Neuronal stem cell (in vitro differentiated cells): Measurements from ENCODE around the gene SIGLEC6.

Experiments
- DNase-seq: peaks from one replicate; pipeline ENCODE4 v3.0.0-alpha.2; 2013; ENCODE audit warnings: low spot score
- H2AFZ ChIP-seq: one replicate; pipeline ENCODE4 v1.6.1; 2013; ENCODE audit warnings: mild to moderate bottlenecking, low read length, inconsistent platforms
- H2AK5ac ChIP-seq: 2 replicates; pipeline ENCODE4 v1.6.1; 2013; ENCODE audit warnings: low read depth, mild to moderate bottlenecking, inconsistent platforms, low read length, moderate library complexity, mixed read lengths
- H2BK120ac ChIP-seq: 2 replicates; pipeline ENCODE4 v1.6.1; 2013; ENCODE audit warnings: low read depth, mild to moderate bottlenecking, inconsistent platforms, low read length, moderate library complexity, mixed read lengths
- H2BK12ac ChIP-seq: one replicate; pipeline ENCODE4 v1.6.1; 2013; ENCODE audit warnings: low read length, inconsistent platforms
- H2BK15ac ChIP-seq: 2 replicates; pipeline ENCODE4 v1.6.1; 2013; ENCODE audit warnings: mild to moderate bottlenecking, low read length, inconsistent platforms, mixed read lengths
- H2BK5ac ChIP-seq: one replicate; pipeline ENCODE4 v1.6.1; 2013; ENCODE audit warnings: inconsistent platforms, mild to moderate bottlenecking, low read length, moderate library complexity
- H3K14ac ChIP-seq: one replicate; pipeline ENCODE4 v1.6.1; 2013; ENCODE audit warnings: low read length, inconsistent platforms
- H3K18ac ChIP-seq: 2 replicates; pipeline ENCODE4 v1.6.1; 2013; ENCODE audit warnings: low read length, inconsistent platforms
- H3K23ac ChIP-seq: 2 replicates; pipeline ENCODE4 v1.6.1; 2013; ENCODE audit warnings: low read depth, mild to moderate bottlenecking, mixed read lengths, low read length, inconsistent platforms; ENCODE audit not compliant: poor library complexity
- H3K27ac ChIP-seq: replicated peaks from 3 replicates; pipeline ENCODE4 v1.5.1; 2013; ENCODE audit warnings: low read length, inconsistent platforms
- H3K27me3 ChIP-seq, 3 experiments: 2 replicates each; pipeline ENCODE4 v1.6.1; 2013; ENCODE audit warnings: low read length in 3 of 3, mild to moderate bottlenecking in 2 of 3, inconsistent platforms in 1 of 3, low read depth in 1 of 3, mixed read lengths in 1 of 3, moderate library complexity in 1 of 3; ENCODE audit not compliant: control insufficient read depth in 3 of 3, insufficient read depth in 3 of 3
- H3K36me3 ChIP-seq, 2 donors: replicated peaks in 1 of 2; 2 replicates each; pipeline ENCODE4 v1.6.1; 2013; ENCODE audit warnings: low read length in 2 of 2; ENCODE audit not compliant: control insufficient read depth in 2 of 2, insufficient read depth in 2 of 2
- H3K4ac ChIP-seq: 2 replicates; pipeline ENCODE4 v1.6.1; 2013; ENCODE audit warnings: inconsistent platforms, mild to moderate bottlenecking, low read length, moderate library complexity
- H3K4me1 ChIP-seq, 2 donors: 1 replicate in 1 of 2; 2 replicates in 1 of 2; pipeline ENCODE4 v1.6.1; 2013; ENCODE audit warnings: low read length in 2 of 2, low read depth in 1 of 2; ENCODE audit not compliant: control insufficient read depth in 2 of 2, insufficient read depth in 1 of 2
- H3K4me2 ChIP-seq: one replicate; pipeline ENCODE4 v1.6.1; 2013; ENCODE audit warnings: mild to moderate bottlenecking, low read length, inconsistent platforms; ENCODE audit not compliant: insufficient read depth, poor library complexity, severe bottlenecking
- H3K4me3 ChIP-seq, 2 donors: 2 replicates each; pipeline ENCODE4 v1.5.1; 2013; ENCODE audit warnings: low read length in 2 of 2, mild to moderate bottlenecking in 2 of 2, inconsistent platforms in 1 of 2, moderate library complexity in 1 of 2
- H3K79me1 ChIP-seq: one replicate; pipeline ENCODE4 v1.6.1; 2013; ENCODE audit warnings: low read depth, mild to moderate bottlenecking, inconsistent platforms, low read length, moderate library complexity
- H3K9ac ChIP-seq: one replicate; pipeline ENCODE4 v1.6.1; 2013; ENCODE audit warnings: mild to moderate bottlenecking, low read depth, low read length, inconsistent platforms; ENCODE audit not compliant: poor library complexity
- H3K9me3 ChIP-seq, 2 donors: replicated peaks in 1 of 2; 2 replicates each; pipeline versions ENCODE3 to v1.6.1; 2013; ENCODE audit warnings: low read length in 2 of 2, mild to moderate bottlenecking in 2 of 2, inconsistent platforms in 1 of 2, low read depth in 1 of 2, mixed read lengths in 1 of 2, moderate library complexity in 1 of 2; ENCODE audit not compliant: control insufficient read depth in 2 of 2, insufficient read depth in 1 of 2
- H4K8ac ChIP-seq: one replicate; pipeline ENCODE4 v1.6.1; 2013; ENCODE audit warnings: low read depth, mild to moderate bottlenecking, inconsistent platforms, low read length, moderate library complexity
- H4K91ac ChIP-seq: one replicate; pipeline ENCODE4 v1.6.1; 2013; ENCODE audit warnings: low read length, low read depth, mild to moderate bottlenecking, inconsistent platforms; ENCODE audit not compliant: poor library complexity
- WGBS, 2 donors: extraction: QIAGEN DNeasy Blood & Tissue Kit; methylation state at CpG; one replicate each; pipeline ENCODE4 v1.1.7; 2013; ENCODE audit warnings: missing lambda C conversion rate in 2 of 2, mixed read lengths in 1 of 2; ENCODE audit not compliant: insufficient read length in 2 of 2, insufficient replicate concordance in 1 of 2; ENCODE audit errors: extremely low coverage in 2 of 2; 5-methylcytosine and 5-hydroxymethylcytosine counted together

Gene SIGLEC6

DNA sequence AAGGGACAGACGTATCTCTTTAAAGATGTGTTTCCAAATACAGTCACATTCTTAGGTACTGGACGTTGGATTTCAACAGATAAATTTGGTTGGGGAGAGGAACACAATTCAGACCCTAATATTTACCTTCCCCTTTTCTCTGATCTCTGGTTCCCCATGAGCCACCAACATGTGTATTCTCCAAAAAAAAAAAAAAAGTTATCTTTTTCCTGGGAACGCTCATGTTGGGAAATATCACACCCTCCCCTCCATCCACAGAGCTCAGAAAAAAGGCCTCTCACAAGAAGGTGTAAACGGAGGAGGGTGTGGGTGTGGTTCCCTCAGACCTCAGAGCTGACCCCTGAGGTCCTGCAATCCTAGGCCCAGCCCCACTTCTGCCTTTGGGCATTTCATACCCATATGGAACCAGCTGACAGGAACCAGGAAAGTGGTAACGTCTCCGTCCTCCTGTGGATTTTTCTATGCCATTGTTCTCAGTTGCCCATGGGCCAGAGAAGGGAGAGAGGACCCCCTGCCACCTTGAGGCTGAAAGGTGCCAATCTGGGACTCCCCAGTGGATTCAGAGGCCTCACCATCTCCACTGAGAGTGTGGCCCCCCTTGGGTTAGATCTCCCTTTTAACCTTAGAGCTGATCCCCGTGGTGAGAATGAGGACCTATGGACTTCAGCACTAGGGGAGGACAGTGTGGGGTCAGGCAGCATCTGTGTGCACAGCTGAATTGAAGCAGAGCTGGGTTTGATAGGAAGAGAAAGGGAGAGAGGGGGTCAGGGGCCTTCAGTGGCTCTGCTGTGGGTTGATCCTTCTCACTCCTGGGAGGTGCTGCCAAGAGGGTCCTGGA lies 21.4 kb downstream of the SIGLEC6 start:
- no peak overlapping the region for H3K14ac ChIP-seq
- H2AK5ac ChIP-seq = no peak overlapping the region
- no peak overlapping the region for H2BK15ac ChIP-seq
- H4K8ac ChIP-seq = no peak overlapping the region
- no peak overlapping the region for H2BK120ac ChIP-seq
- no peak overlapping the region for H3K27ac ChIP-seq
- no peak overlapping the region for H3K4me3 ChIP-seq
- DNase-seq = no peak
- H3K4me2 ChIP-seq = no peak overlapping the region
- no peaks in the 10 kb centered on the region for H3K79me1 ChIP-seq
- no peak overlapping the region for H2BK12ac ChIP-seq
- no peak overlapping the region for H2AFZ ChIP-seq
- no peak overlapping the region for H3K23ac ChIP-seq
- H3K4me1 ChIP-seq = no peaks in the 10 kb centered on the region
- H4K91ac ChIP-seq = no peak overlapping the region
- H3K18ac ChIP-seq = no peak overlapping the region
- H3K4ac ChIP-seq = no peak overlapping the region
- H2BK5ac ChIP-seq = no peak overlapping the region
- WGBS, 2 donors = no CpG with 5 or more reads among the region's 7 CpGs
- H3K27me3 ChIP-seq = peaks cover 0 to 22% (median 0%) of the 10 kb centered on the region in 3 experiments
- no peak overlapping the region for H3K9ac ChIP-seq
- peaks cover 0 to 18% of the 10 kb centered on the region in 2 donors for H3K9me3 ChIP-seq
- no peaks in the 10 kb centered on the region for H3K36me3 ChIP-seq

DNA sequence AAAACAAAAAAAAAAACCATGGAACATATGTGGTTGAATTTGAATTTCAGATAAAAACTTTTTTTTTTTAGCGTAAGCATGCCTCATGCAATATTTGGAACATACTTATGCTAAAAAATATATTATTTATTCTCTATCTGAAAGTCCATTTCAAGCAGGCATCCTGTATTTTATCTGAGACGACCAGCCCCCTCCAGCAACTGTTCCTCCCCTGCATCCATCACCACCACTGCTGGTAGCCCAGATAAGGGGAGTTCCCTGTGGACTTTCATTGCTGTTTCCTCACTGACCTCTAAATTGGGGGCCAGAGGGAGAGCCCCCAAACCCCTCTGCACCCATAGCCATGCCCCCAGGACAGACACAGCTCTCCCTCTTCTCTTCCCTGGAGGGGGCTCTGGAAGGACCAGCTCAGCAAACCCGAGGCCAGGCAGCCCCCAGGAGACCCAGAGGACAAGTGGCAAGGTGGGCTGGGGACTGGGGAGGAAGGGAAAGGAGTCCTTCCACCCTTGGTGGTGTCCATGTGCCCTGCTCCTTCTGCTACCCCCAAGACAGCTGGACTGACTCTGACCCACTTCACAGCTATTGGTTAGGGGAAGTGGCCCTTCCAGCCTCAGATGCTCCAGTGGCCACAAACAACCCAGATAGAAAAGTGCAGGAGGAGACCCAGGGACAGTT lies 23.3 kb downstream of the SIGLEC6 start:
- no peak overlapping the region for H3K4me2 ChIP-seq
- no peak overlapping the region for H2BK12ac ChIP-seq
- H3K23ac ChIP-seq = no peak overlapping the region
- H3K36me3 ChIP-seq = no peaks in the 10 kb centered on the region
- WGBS, 2 donors = no CpG with 5 or more reads among the region's 3 CpGs
- no peaks in the 10 kb centered on the region for H3K79me1 ChIP-seq
- peak overlapping the region; percentile 57 for H4K8ac ChIP-seq
- peaks cover 0 to 20% of the 10 kb centered on the region in 2 donors for H3K9me3 ChIP-seq
- no peak overlapping the region for H3K4ac ChIP-seq
- H3K4me1 ChIP-seq = no peaks in the 10 kb centered on the region
- H3K27ac ChIP-seq = no peak overlapping the region
- H3K4me3 ChIP-seq = no peak overlapping the region
- H3K18ac ChIP-seq = no peak overlapping the region
- DNase-seq = no peak
- no peak overlapping the region for H4K91ac ChIP-seq
- peaks cover 0 to 22% (median 0%) of the 10 kb centered on the region in 3 experiments for H3K27me3 ChIP-seq
- H2BK120ac ChIP-seq = no peak overlapping the region
- H2BK15ac ChIP-seq = no peak overlapping the region
- no peak overlapping the region for H2BK5ac ChIP-seq
- H3K9ac ChIP-seq = no peak overlapping the region
- H3K14ac ChIP-seq = no peak overlapping the region
- H2AK5ac ChIP-seq = no peak overlapping the region
- H2AFZ ChIP-seq = no peak overlapping the region

- Histone ChIP-seq H2BK15ac (no peak overlapping the region), H4K8ac (no peak overlapping the region), H3K9me3 (peaks cover 0 to 21% of the 10 kb centered on the region in 2 donors), H3K4me1 (no peaks in the 10 kb centered on the region), H3K4me3 (no peak overlapping the region), H2BK5ac (no peak overlapping the region), H3K79me1 (no peaks in the 10 kb centered on the region), H3K36me3 (no peaks in the 10 kb centered on the region), H3K27ac (no peak overlapping the region), H3K27me3 (peaks cover 0 to 22% (median 0%) of the 10 kb centered on the region in 3 experiments), H3K9ac (no peak overlapping the region), H3K4me2 (no peak overlapping the region), H3K23ac (no peak overlapping the region), H3K4ac (no peak overlapping the region), H2BK120ac (no peak overlapping the region), H3K14ac (no peak overlapping the region), H4K91ac (no peak overlapping the region), H2BK12ac (no peak overlapping the region), H3K18ac (no peak overlapping the region), H2AFZ (no peak overlapping the region), H2AK5ac (no peak overlapping the region)
- no CpG with 5 or more reads among the region's 6 CpGs for WGBS, 2 donors
- no peak for DNase-seq
Observed at GRCh38 chr19:51507640-51508058, 23.8 kb downstream of the SIGLEC6 start.

GRCh38 chr19:51507192-51507591 lies 24.3 kb downstream of the SIGLEC6 start:
- no peak for DNase-seq
- Histone ChIP-seq H2AK5ac (no peak overlapping the region), H4K91ac (no peak overlapping the region), H2BK5ac (no peak overlapping the region), H3K23ac (no peak overlapping the region), H3K4ac (no peak overlapping the region), H3K36me3 (no peaks in the 10 kb centered on the region), H3K9ac (no peak overlapping the region), H3K4me3 (no peak overlapping the region), H3K79me1 (no peaks in the 10 kb centered on the region), H3K27ac (no peak overlapping the region), H2BK12ac (no peak overlapping the region), H3K9me3 (peaks cover 0 to 25% of the 10 kb centered on the region in 2 donors), H3K27me3 (peaks cover 0 to 24% (median 1%) of the 10 kb centered on the region in 3 experiments), H3K4me1 (no peaks in the 10 kb centered on the region), H3K4me2 (no peak overlapping the region), H4K8ac (no peak overlapping the region), H2BK15ac (no peak overlapping the region), H3K14ac (no peak overlapping the region), H2BK120ac (no peak overlapping the region), H2AFZ (no peak overlapping the region), H3K18ac (no peak overlapping the region)
- WGBS, 2 donors = no CpG with 5 or more reads among the region's 3 CpGs
